B cell (primary cell): ENCODE measurements around the gene CDHR2. TPM values are rescaled to one million over a fixed set of nuclear protein-coding genes. Genes with fewer than 3 reads are reported as not detected.

Experiments
- ATAC-seq: fragments of 200-7000 bp; cut with Tn5 transposase; one replicate; pipeline ENCODE4 v1.10.0; 2021; ENCODE audit warnings: low read depth, mild to moderate bottlenecking, moderate number of reproducible peaks, moderate library complexity
- CTCF ChIA-PET: fragments of 350-600 bp; sonication (Branson Sonifier 250); formaldehyde crosslinking; loops from one replicate; lab custom pipeline; 2021; ENCODE audit warnings: antibody characterized with exemption, inconsistent platforms; lab: Charles Lee
- POLR2A ChIA-PET: fragments of 350-600 bp; sonication (Branson Sonifier 250); formaldehyde crosslinking; loops from one replicate; lab custom pipeline; 2021; ENCODE audit warnings: antibody characterized with exemption; lab: Charles Lee
- DNase-seq: peaks from one replicate; pipeline ENCODE4 v3.0.0; 2013
- H2AFZ ChIP-seq: 2 replicates; pipeline ENCODE4 v1.6.1; 2012; ENCODE audit warnings: mild to moderate bottlenecking, low read depth, low read length; ENCODE audit not compliant: insufficient read depth, poor library complexity, severe bottlenecking
- H3K27ac ChIP-seq, 2 donors: 1 replicate in 1 of 2; 2 replicates in 1 of 2; pipeline ENCODE4 v1.5.1; 2012 to 2013; ENCODE audit warnings: low read length in 2 of 2, mild to moderate bottlenecking in 2 of 2, moderate library complexity in 1 of 2
- H3K27me3 ChIP-seq, 4 experiments: fragments of 200-600 bp in 1 of 4; sonication (generic) in 1 of 4; replicated peaks in 1 of 4; 1 replicate in 2 of 4; 2 replicates in 2 of 4; pipeline versions ENCODE4 v1.6.1 to v1.7.0; 2013 to 2016; ENCODE audit warnings: low read length in 3 of 4, mild to moderate bottlenecking in 2 of 4, mixed read lengths in 1 of 4, moderate library complexity in 1 of 4; ENCODE audit not compliant: insufficient read depth in 4 of 4, control insufficient read depth in 3 of 4; ENCODE audit errors: control extremely low read depth in 1 of 4
- H3K36me3 ChIP-seq, 2 experiments: replicated peaks in 1 of 2; 1 replicate in 1 of 2; 2 replicates in 1 of 2; pipeline versions ENCODE4 v1.6.1 to v1.7.1; 2013; ENCODE audit warnings: low read length in 1 of 2; ENCODE audit not compliant: insufficient read depth in 2 of 2, control insufficient read depth in 1 of 2; ENCODE audit errors: control extremely low read depth in 1 of 2, extremely low read depth in 1 of 2
- H3K4me1 ChIP-seq, 2 donors: fragments of 200-600 bp in 1 of 2; sonication (generic) in 1 of 2; 1 replicate in 1 of 2; 2 replicates in 1 of 2; pipeline versions ENCODE4 v1.5.1 to v1.6.1; 2013 to 2017; ENCODE audit warnings: low read length in 2 of 2; ENCODE audit not compliant: control insufficient read depth in 2 of 2, insufficient read depth in 2 of 2
- H3K4me2 ChIP-seq: replicated peaks from 2 replicates; pipeline ENCODE3; 2012; ENCODE audit warnings: mild to moderate bottlenecking, low read depth, low read length; ENCODE audit not compliant: poor library complexity, severe bottlenecking
- H3K4me3 ChIP-seq, 5 experiments: fragments of 200-600 bp in 1 of 5; sonication (generic) in 1 of 5; 1 replicate in 3 of 5; 2 replicates in 2 of 5; pipeline versions ENCODE4 v1.5.1 to v1.7.0; 2011 to 2016; ENCODE audit warnings: low read length in 4 of 5, mild to moderate bottlenecking in 4 of 5, low read depth in 2 of 5, control low read depth in 1 of 5, moderate library complexity in 1 of 5; ENCODE audit not compliant: insufficient read depth in 1 of 5; ENCODE audit errors: control extremely low read depth in 1 of 5, extremely low read depth in 1 of 5
- H3K79me2 ChIP-seq: fragments of 200-600 bp; sonication (generic); one replicate; pipeline ENCODE4 v1.6.0; 2016; ENCODE audit warnings: low read length; ENCODE audit not compliant: control insufficient read depth, insufficient read depth
- H3K9ac ChIP-seq: fragments of 200-600 bp; sonication (generic); 2 replicates; pipeline ENCODE4 v1.6.1; 2017; ENCODE audit warnings: mild to moderate bottlenecking, low read length, moderate library complexity
- H3K9me3 ChIP-seq, 3 donors: one replicate each; pipeline versions ENCODE4 v1.6.1 to v1.7.1; 2013; ENCODE audit warnings: low read length in 2 of 3; ENCODE audit not compliant: control insufficient read depth in 2 of 3, insufficient read depth in 1 of 3; ENCODE audit errors: control extremely low read depth in 1 of 3
- H4K20me1 ChIP-seq: 2 replicates; pipeline ENCODE4 v1.6.0; 2012; ENCODE audit warnings: mild to moderate bottlenecking, low read length; ENCODE audit not compliant: insufficient read depth, control insufficient read depth, poor library complexity, severe bottlenecking
- H3K27ac Mint-ChIP-seq: one replicate; pipeline ENCODE4 v1.8.0; 2021; ENCODE audit warnings: mixed read lengths
- H3K27me3 Mint-ChIP-seq: one replicate; pipeline ENCODE4 v1.8.0; 2021; ENCODE audit warnings: mixed read lengths
- H3K4me1 Mint-ChIP-seq: one replicate; pipeline ENCODE4 v1.8.0; 2021; ENCODE audit warnings: mixed read lengths
- H3K4me3 Mint-ChIP-seq: one replicate; pipeline ENCODE4 v1.8.0; 2021; ENCODE audit warnings: mixed read lengths
- H3K9me3 Mint-ChIP-seq: one replicate; pipeline ENCODE4 v1.8.0; 2022; ENCODE audit warnings: mixed read lengths; ENCODE audit not compliant: insufficient read depth
- EZH2 ChIP-seq: IDR thresholded peaks from 2 replicates; pipeline ENCODE4 v1.6.1; 2012; ENCODE audit warnings: borderline replicate concordance, low read depth, mild to moderate bottlenecking, moderate library complexity, low read length; ENCODE audit not compliant: insufficient read depth, poor library complexity, severe bottlenecking
- WGBS: methylation state at CpG from one replicate; pipeline ENCODE4 v1.1.5; 2013; ENCODE audit warnings: missing lambda C conversion rate; ENCODE audit not compliant: insufficient coverage; 5-methylcytosine and 5-hydroxymethylcytosine counted together
- intact Hi-C: fragments of 100-400 bp; cut with micrococcal nuclease; formaldehyde crosslinking; loops from one replicate; pipeline ENCODE4 v1.10.0; 2022
- polyA plus RNA-seq: library from polyadenylated mRNA; depleted of rRNA; stranded (reverse); fragments of >200 nt; gene quantifications from 2 replicates; pipeline ENCODE4 v1.2.3, GENCODE V29; 2012
- total RNA-seq, 2 donors: library from RNA; stranded (reverse); fragments of 120-200 nt in 1 of 2; gene quantifications; 1 replicate in 1 of 2; 2 replicates in 1 of 2; pipeline versions ENCODE4 v1.2.3 to v1.2.4, GENCODE V29; 2013 to 2022
- TF ChIP-seq, protein P1 (sequence below): fragments of 200-600 bp; IDR thresholded peaks from one replicate; pipeline ENCODE4 v1.8.0; 2022; ENCODE audit warnings: antibody characterized with exemption, mild to moderate bottlenecking

Gene CDHR2
- total and polyA plus RNA-seq, 2 donors (not counting 1 experiment from before 2014, with no cell fraction given), result 0.25 to 1.7 TPM

DNA sequence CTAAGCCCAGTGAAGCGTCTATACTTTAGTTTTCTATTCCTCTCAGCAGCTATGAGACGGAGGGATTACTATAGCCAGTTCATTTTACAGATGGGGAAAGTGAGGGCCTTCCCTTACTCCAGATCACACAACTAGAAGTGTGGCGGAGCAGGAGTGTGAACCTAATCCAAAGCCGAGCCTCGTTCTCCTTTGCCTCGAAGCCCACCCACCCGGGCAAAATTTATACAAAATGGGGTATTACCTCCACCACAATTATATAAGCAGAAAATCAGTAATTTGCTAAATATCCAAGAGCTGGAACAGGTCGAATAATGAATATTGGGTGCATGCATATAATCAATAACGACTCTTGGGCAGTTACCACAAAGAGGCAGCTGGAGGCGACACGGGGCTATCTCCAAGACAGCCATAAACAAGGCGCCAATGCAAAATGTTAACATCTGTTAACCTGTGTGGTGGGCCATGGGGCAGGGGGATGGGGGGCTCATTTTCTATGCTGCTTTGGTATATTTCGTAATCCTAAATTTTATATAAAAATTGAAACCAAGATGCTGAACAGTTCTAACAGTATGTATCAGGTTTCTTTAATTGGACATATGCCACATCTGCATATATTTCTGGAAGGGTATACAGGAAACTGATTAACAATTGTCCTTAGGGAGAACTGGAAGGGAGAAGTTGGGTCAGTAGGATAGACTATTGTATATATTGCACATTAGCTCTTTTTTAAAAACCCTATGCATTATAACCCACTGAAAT is 10.7 kb upstream of the CDHR2 start:
- Histone ChIP-seq H3K9ac (peak overlapping the region; percentile 40), H3K79me2 (peaks cover 43% of the 10 kb centered on the region), H4K20me1 (peaks cover 36% of the 10 kb centered on the region), H3K9me3 (peaks cover 0 to 8% (median 0%) of the 10 kb centered on the region in 3 donors), H3K36me3 (peaks cover 0 to 13% of the 10 kb centered on the region in 2 experiments), H3K27me3 (no peaks in the 10 kb centered on the region), H3K4me3 (peak overlapping the region in 4 of 5 experiments; percentile 13 to 100 (median 64)), H3K4me1 (peaks cover 45 to 53% of the 10 kb centered on the region in 2 donors), H3K4me2 (peak overlapping the region; percentile 92), H2AFZ (peak overlapping the region; percentile 77), H3K27ac (peak overlapping the region; percentile 93 to 99)
- TF ChIP-seq, protein P1, sequence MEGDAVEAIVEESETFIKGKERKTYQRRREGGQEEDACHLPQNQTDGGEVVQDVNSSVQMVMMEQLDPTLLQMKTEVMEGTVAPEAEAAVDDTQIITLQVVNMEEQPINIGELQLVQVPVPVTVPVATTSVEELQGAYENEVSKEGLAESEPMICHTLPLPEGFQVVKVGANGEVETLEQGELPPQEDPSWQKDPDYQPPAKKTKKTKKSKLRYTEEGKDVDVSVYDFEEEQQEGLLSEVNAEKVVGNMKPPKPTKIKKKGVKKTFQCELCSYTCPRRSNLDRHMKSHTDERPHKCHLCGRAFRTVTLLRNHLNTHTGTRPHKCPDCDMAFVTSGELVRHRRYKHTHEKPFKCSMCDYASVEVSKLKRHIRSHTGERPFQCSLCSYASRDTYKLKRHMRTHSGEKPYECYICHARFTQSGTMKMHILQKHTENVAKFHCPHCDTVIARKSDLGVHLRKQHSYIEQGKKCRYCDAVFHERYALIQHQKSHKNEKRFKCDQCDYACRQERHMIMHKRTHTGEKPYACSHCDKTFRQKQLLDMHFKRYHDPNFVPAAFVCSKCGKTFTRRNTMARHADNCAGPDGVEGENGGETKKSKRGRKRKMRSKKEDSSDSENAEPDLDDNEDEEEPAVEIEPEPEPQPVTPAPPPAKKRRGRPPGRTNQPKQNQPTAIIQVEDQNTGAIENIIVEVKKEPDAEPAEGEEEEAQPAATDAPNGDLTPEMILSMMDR, result no peak
- intact Hi-C loops, result no loop called here
- Mint-ChIP-seq H3K4me1 (peaks cover 65% of the 10 kb centered on the region), H3K4me3 (peak overlapping the region; percentile 99), H3K27ac (peak overlapping the region; percentile 100), H3K9me3 (no peaks in the 10 kb centered on the region), H3K27me3 (no peaks in the 10 kb centered on the region)
- POLR2A ChIA-PET, result interaction anchor here (1.0 to 4.1 kb wide), 6 partner anchors 10 to 150 kb away, joined by 4 to 30 read pairs (median 8); partner anchors contain the start of genes CLTB, FAF2, HIGD2A and NOP16
- ATAC-seq, result no peak
- no peak for DNase-seq
- WGBS, result 64% methylated on average over 3 of the region's 13 CpGs
- CTCF ChIA-PET, result interaction anchor here (0.9 to 5.3 kb wide), 8 partner anchors 9 to 176 kb away, joined by 3 to 33 read pairs (median 4); partner anchors contain the start of genes CLTB, FAF2 and TSPAN17

DNA sequence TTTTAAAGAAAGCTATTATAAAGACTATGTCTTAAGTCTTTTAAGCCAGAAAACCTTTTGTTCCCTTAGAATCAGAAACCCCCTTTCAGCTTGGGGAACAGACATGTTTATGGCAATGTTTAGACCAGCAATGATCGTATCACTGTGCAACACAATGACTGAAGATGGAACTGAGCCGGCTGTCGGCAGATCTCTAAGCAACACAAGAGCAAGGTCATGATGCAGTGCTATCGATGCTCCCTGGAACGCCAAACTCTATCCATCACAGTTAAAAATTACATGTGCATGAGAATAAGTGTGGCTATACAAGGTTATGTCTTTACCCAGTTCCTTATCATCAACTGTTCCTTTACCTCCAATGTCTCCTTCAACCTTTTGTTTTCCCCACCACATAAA is 10.2 kb upstream of the CDHR2 start:
- Histone ChIP-seq H3K79me2 (peaks cover 38% of the 10 kb centered on the region), H3K4me1 (peaks cover 42 to 49% of the 10 kb centered on the region in 2 donors), H3K36me3 (peaks cover 0 to 10% of the 10 kb centered on the region in 2 experiments), H3K4me2 (no peak overlapping the region), H3K27me3 (no peaks in the 10 kb centered on the region), H3K27ac (peak overlapping the region in 1 of 2 donors; percentile 99), H3K9me3 (peaks cover 0 to 8% (median 0%) of the 10 kb centered on the region in 3 donors), H2AFZ (no peak overlapping the region), H3K4me3 (no peak overlapping the region), H3K9ac (no peak overlapping the region), H4K20me1 (peaks cover 30% of the 10 kb centered on the region)
- no peak for ATAC-seq
- POLR2A ChIA-PET, result no interaction called here
- Mint-ChIP-seq H3K9me3 (no peaks in the 10 kb centered on the region), H3K27me3 (no peaks in the 10 kb centered on the region), H3K4me3 (no peak overlapping the region), H3K27ac (peak overlapping the region; percentile 56), H3K4me1 (peaks cover 63% of the 10 kb centered on the region)
- no peak for TF ChIP-seq EZH2
- TF ChIP-seq, protein P1, result no peak
- no peak for DNase-seq
- CTCF ChIA-PET, result interaction anchor here (1.0 to 5.3 kb wide), 4 partner anchors 24 to 177 kb away, joined by 3 to 33 read pairs (median 4); partner anchors contain the start of genes CLTB and TSPAN17
- intact Hi-C loops, result no loop called here
- 100% methylated on average over 4 of the region's 5 CpGs for WGBS
